Measurements from ENCODE around the gene OPCML. TPM values are rescaled to one million over a fixed set of nuclear protein-coding genes. Genes with fewer than 3 reads are reported as not detected.

OPCML gene
- total and polyA plus RNA-seq, 12 donors: under 0.01 to 1.2 (median 0.39) TPM

DNA sequence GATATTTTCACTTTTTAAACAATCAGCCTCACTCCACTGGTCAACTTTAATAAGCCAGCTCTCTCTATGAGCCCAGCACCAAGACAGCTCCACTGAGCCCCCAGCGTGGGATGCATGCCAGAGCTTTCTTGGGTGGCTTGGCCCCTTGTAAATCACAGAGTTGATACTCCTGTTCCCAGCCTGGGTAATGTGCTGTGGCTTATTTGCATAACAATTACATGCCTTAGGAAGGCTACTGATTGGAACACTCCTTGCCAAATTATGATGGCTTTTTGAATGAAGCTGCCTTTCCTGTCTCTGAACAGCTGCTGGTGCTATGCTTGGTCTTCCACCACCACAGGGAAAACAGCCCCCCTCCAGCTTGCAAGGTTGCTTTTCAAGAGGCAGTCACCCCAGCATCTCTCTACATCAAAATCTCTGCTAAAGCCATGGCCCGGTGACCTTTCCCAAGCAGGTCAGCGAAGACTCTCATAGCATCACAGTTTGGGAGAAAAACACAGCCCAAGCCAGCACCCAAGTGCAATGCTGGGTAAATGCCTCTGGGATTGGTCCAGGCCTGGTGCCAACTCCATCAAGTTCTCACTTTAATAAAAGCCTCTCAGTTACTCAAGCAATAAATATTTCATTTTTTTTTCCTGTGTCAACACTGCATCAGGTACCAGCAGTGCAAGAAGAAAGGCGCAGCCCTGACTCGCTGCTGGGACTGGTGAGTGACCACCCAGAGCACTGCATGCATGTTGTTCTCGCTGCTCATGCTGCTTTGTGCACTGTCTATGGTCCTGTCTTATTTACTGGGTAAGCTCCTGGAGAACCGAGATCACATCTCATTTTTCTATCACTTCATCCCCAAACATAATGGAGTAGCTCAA, 549.3 kb downstream of the OPCML start:
- no peak overlapping the region for H3K27ac ChIP-seq
- H3K27me3 ChIP-seq: peaks cover 0 to 24% (median 0%) of the 10 kb centered on the region in 7 donors
- WGBS, 2 donors: 83 to 85% methylated on average over 7 of the region's 7 CpGs
- H3K4me3 ChIP-seq: no peak overlapping the region
- no peaks in the 10 kb centered on the region for H3K9me3 ChIP-seq
- ATAC-seq: no peak
- DNase-seq: no peak
- no peaks in the 10 kb centered on the region for H3K4me1 ChIP-seq
- intact Hi-C loops (cut with DNase I): no loop called here
- H3K36me3 ChIP-seq: no peaks in the 10 kb centered on the region
- TF ChIP-seq, protein P1, sequence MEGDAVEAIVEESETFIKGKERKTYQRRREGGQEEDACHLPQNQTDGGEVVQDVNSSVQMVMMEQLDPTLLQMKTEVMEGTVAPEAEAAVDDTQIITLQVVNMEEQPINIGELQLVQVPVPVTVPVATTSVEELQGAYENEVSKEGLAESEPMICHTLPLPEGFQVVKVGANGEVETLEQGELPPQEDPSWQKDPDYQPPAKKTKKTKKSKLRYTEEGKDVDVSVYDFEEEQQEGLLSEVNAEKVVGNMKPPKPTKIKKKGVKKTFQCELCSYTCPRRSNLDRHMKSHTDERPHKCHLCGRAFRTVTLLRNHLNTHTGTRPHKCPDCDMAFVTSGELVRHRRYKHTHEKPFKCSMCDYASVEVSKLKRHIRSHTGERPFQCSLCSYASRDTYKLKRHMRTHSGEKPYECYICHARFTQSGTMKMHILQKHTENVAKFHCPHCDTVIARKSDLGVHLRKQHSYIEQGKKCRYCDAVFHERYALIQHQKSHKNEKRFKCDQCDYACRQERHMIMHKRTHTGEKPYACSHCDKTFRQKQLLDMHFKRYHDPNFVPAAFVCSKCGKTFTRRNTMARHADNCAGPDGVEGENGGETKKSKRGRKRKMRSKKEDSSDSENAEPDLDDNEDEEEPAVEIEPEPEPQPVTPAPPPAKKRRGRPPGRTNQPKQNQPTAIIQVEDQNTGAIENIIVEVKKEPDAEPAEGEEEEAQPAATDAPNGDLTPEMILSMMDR (IDR thresholded peaks at IDR 0.05): no peak

DNA sequence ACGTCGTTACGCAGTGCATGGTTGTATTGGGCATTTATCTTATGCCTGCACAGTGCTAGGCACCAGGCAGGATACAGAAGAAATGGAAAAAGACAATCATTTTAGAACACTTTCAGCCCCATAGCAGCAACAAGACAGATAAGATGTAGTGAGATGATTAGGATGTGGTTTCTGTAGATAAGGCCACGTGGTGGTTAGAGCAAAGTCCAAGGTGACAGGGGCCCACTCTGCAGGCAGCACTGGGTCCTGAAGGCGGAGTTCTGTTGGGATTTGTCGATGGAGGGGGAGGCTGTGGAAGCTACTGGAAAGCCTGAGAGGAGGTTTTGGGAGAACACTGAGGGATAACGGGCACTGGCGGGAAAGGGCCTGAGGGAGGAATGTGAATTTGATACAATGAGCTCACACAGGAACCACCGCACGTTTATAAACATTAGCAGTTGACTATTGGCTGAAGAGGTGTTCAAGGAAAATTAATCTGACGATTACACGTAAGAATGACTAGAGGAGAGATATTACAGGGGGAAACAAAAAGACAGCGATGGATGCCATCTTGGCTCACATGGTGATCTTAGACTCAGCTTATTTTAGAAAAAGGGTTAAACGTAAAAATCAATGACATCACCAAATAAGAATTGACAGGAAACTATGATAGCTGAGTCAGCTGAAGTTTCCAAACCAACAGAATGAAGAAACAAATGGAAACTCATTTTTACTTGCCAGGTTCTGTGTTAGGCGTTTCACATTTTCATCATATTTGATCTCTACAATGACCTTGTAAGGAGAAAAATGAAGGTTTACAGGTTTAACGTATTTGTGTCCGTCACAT, 551.0 kb downstream of the OPCML start:
- DNase-seq (no peak), ATAC-seq (no peak)
- no peak overlapping the region for H3K27ac ChIP-seq
- H3K36me3 ChIP-seq: no peaks in the 10 kb centered on the region
- 78 to 79% methylated on average over 17 of the region's 17 CpGs for WGBS, 2 donors
- H3K4me3 ChIP-seq: no peak overlapping the region
- intact Hi-C loops (cut with DNase I): no loop called here
- H3K27me3 ChIP-seq: peaks cover 0 to 18% (median 2%) of the 10 kb centered on the region in 7 donors
- no peaks in the 10 kb centered on the region for H3K4me1 ChIP-seq
- H3K9me3 ChIP-seq: no peaks in the 10 kb centered on the region
- TF ChIP-seq, protein P1 (IDR thresholded peaks at IDR 0.05): no peak

DNA sequence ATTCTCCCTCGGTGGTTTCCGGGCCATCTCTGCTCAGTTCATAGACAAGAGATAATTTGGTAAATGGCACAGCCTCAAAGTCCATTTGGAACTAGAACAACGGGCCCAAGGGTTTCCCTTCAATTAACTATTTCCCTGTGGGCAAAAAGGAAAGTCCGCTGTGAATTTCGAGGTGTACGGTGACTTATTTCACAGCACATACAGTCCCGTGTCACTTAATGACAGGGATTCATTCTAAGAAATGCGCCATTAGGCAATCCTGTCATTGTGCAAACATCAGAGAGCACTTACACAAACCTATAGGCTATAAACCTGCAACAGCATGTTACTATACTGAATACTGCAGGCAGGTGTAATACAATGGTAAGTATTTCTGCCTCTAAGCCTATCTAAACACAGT, 551.6 kb downstream of the OPCML start:
- 87 to 88% methylated on average over 8 of the region's 8 CpGs for WGBS, 2 donors
- H3K4me3 ChIP-seq: no peak overlapping the region
- no peaks in the 10 kb centered on the region for H3K4me1 ChIP-seq
- H3K9me3 ChIP-seq: no peaks in the 10 kb centered on the region
- H3K27me3 ChIP-seq: peaks cover 0 to 18% (median 5%) of the 10 kb centered on the region in 7 donors
- TF ChIP-seq, protein P1 (IDR thresholded peaks at IDR 0.05): no peak
- ATAC-seq (no peak), DNase-seq (no peak)
- intact Hi-C loops (cut with DNase I): no loop called here
- H3K27ac ChIP-seq: no peak overlapping the region
- H3K36me3 ChIP-seq: no peaks in the 10 kb centered on the region

DNA sequence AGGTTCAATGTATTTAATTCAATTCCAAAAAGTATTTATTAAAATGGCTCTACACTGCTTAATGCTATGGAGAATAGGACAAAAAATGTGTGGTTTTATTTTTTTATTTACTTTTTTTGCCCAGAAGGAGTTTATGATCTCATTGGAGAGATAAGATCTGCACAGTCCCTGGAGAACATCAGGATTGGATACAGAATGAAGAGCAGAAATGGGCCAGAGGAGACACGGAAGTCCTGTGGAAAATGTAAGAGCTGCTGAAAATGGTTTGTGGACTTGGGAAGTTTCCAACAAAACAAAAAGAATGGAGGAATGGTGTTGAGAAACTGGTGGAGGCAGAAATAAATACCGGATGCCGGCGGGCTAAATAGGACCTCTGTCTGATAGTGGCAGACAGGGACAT, 554.6 kb downstream of the OPCML start:
- intact Hi-C loops (cut with DNase I): no loop called here
- DNase-seq (no peak), ATAC-seq (no peak)
- 69 to 77% methylated on average over 4 of the region's 4 CpGs for WGBS, 2 donors
- Histone ChIP-seq H3K36me3 (no peaks in the 10 kb centered on the region), H3K27me3 (peaks cover 0 to 18% (median 5%) of the 10 kb centered on the region in 7 donors), H3K9me3 (no peaks in the 10 kb centered on the region), H3K4me3 (no peak overlapping the region), H3K4me1 (no peaks in the 10 kb centered on the region), H3K27ac (no peak overlapping the region)
- TF ChIP-seq, protein P1 (IDR thresholded peaks at IDR 0.05): no peak
